22Rv1 (cell line): ENCODE data around the gene BTN2A1.

Experiments used
- CTCF ChIP-seq: fragments of 450-650 bp; IDR thresholded peaks from 2 replicates; pipeline ENCODE4 v1.5.1; 2017; ENCODE audit warnings: mild to moderate bottlenecking
- ZFX ChIP-seq: fragments of 450-650 bp; IDR thresholded peaks from 2 replicates; pipeline ENCODE4 v1.6.1; 2017; ENCODE audit warnings: antibody characterized with exemption, borderline replicate concordance

- TF ChIP-seq CTCF: no peak
- no peak for TF ChIP-seq ZFX
Observed at GRCh38 chr6:26426691-26427450, 30.9 kb upstream of the BTN2A1 start.
